GM23248 (cell line): ENCODE data around the gene KCNT1.

ENCODE experiments used
- EZH2 ChIP-seq: fragments of 200-600 bp; sonication (generic); IDR thresholded peaks from 2 replicates; pipeline ENCODE4 v1.6.1; 2018; ENCODE audit warnings: antibody characterized with exemption, mild to moderate bottlenecking; ENCODE audit not compliant: insufficient read depth, poor library complexity, severe bottlenecking
- EZH2phosphoT487 ChIP-seq: fragments of 200-600 bp; sonication (generic); IDR thresholded peaks from 2 replicates; pipeline ENCODE4 v1.6.1; 2018; ENCODE audit warnings: antibody characterized with exemption, moderate library complexity, mild to moderate bottlenecking, low read depth; ENCODE audit not compliant: insufficient read depth

DNA sequence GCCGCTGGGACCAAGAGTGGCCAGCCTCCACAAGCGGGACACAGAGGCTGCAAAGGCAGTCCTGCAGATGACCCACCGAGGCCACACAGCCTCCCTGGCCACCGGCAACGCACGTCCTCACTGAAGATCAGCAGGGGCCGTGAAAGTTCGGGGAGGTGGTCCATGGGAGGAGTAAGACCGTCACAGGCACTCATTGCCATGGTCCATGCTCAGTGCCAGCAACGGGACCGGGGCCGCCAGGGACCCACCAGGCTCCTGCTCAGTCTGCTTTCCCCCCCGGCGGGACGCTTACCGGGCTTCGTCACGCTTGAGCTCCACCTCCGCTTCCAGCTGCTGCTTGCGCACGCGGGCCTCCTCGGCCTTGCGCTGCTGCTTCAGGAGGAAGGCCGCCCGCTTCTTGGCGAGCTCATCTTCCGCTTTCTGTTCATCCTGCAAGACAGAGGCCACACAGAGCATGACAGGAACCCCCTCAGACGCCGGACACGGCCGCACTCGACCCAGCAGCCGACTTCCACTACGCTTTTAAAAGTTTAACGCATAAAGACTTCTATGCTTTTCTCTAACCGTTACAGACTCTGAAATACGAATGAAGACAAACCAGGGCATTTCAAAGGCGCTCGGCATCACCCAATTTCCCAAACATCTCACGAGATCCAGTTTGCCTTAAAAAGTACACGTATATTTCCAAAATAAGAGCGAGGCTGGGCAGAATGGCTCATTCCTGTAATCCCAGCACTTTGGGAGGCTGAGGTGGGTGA is 116.9 kb downstream of the KCNT1 start:
- TF ChIP-seq EZH2phosphoT487 (no peak), EZH2 (no peak)
